Measurements from ENCODE around the gene OR5AK2. TPM values are rescaled to one million over a fixed set of nuclear protein-coding genes. Genes with fewer than 3 reads are reported as not detected.

OR5AK2 gene
- total RNA-seq, 1 experiment from 2014 or later, result not detected

GRCh38 chr11:56994532-56994931 lies 5.8 kb downstream of the OR5AK2 start:
- H3K14ac ChIP-seq (ENCODE audit: insufficient read depth, low read length), result no peak overlapping the region
- no peak overlapping the region for H3T11ph ChIP-seq (ENCODE audit: low read length)
- H2BK12ac ChIP-seq (ENCODE audit: insufficient read length, low read depth, low read length), result no peak overlapping the region
- Mint-ChIP-seq H3K27ac (no peak overlapping the region), H3K36me3 (ENCODE audit: insufficient read depth in 1 of 3, low read depth in 3 of 3) (peaks cover 10 to 21% (median 12%) of the 10 kb centered on the region in 3 experiments), H3K27me3 (ENCODE audit: low read depth) (no peaks in the 10 kb centered on the region; the same call in 1 of the 2 replicates), H3K9me3 (peaks cover 49 to 56% of the 10 kb centered on the region in 2 experiments), H3K4me3 (no peak overlapping the region), H3K4me1 (no peaks in the 10 kb centered on the region)
- TF ChIP-seq, protein P1, sequence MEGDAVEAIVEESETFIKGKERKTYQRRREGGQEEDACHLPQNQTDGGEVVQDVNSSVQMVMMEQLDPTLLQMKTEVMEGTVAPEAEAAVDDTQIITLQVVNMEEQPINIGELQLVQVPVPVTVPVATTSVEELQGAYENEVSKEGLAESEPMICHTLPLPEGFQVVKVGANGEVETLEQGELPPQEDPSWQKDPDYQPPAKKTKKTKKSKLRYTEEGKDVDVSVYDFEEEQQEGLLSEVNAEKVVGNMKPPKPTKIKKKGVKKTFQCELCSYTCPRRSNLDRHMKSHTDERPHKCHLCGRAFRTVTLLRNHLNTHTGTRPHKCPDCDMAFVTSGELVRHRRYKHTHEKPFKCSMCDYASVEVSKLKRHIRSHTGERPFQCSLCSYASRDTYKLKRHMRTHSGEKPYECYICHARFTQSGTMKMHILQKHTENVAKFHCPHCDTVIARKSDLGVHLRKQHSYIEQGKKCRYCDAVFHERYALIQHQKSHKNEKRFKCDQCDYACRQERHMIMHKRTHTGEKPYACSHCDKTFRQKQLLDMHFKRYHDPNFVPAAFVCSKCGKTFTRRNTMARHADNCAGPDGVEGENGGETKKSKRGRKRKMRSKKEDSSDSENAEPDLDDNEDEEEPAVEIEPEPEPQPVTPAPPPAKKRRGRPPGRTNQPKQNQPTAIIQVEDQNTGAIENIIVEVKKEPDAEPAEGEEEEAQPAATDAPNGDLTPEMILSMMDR (conservative IDR thresholded peaks at IDR 0.05), result no peak
- H3K56ac ChIP-seq (ENCODE audit: insufficient read length, low read depth, low read length), result no peak overlapping the region
- no peak overlapping the region for H3K4ac ChIP-seq (ENCODE audit: low read depth, low read length)
- no peaks in the 10 kb centered on the region for H3K23me2 ChIP-seq (ENCODE audit: insufficient read length, low read depth, low read length, poor library complexity, severe bottlenecking)
- H4K20me1 ChIP-seq (ENCODE audit: control insufficient read depth, insufficient read depth, insufficient read length), result no peaks in the 10 kb centered on the region
- no peak overlapping the region for H3K18ac ChIP-seq (ENCODE audit: insufficient read length, low read depth, low read length)
- no peak overlapping the region for H2BK120ac ChIP-seq (ENCODE audit: low read depth, low read length, poor library complexity, severe bottlenecking)
- H3K79me1 ChIP-seq (ENCODE audit: insufficient read depth, low read depth, low read length, poor library complexity, severe bottlenecking), result no peaks in the 10 kb centered on the region
- H3K27ac ChIP-seq (ENCODE audit: insufficient read length, low read depth, low read length), result no peak overlapping the region
- H3K27me3 ChIP-seq (ENCODE audit: insufficient read depth, low read length), result no peaks in the 10 kb centered on the region
- no peak overlapping the region for H3K9ac ChIP-seq (ENCODE audit: extremely low read depth, insufficient read length, low read length)
- no peak overlapping the region for H3K23ac ChIP-seq (ENCODE audit: insufficient read length, low read depth, low read length)
- no peaks in the 10 kb centered on the region for H3K79me2 ChIP-seq (ENCODE audit: insufficient read depth, low read length)
- H3K4me2 ChIP-seq (ENCODE audit: insufficient read depth, insufficient read length, low read length), result no peak overlapping the region
- H4K91ac ChIP-seq (ENCODE audit: insufficient read length, low read depth, low read length), result no peak overlapping the region
- no peaks in the 10 kb centered on the region for H3K4me1 ChIP-seq (ENCODE audit: insufficient read depth, low read length)
- no peak overlapping the region for H2AFZ ChIP-seq (ENCODE audit: low read length)
- DNase-seq, result no peak
- no peak overlapping the region for H2AK5ac ChIP-seq (ENCODE audit: insufficient read length, low read length)
- no peak overlapping the region for H2BK20ac ChIP-seq (ENCODE audit: low read depth, low read length, poor library complexity, severe bottlenecking)
- no peak overlapping the region for H2BK5ac ChIP-seq (ENCODE audit: insufficient read length, low read length)
- peaks cover 21% of the 10 kb centered on the region for H3K9me3 ChIP-seq (ENCODE audit: control insufficient read depth, low read depth, low read length)
- no peak overlapping the region for H4K5ac ChIP-seq (ENCODE audit: insufficient read length, low read depth, low read length)
- H4K8ac ChIP-seq (replicated peaks; ENCODE audit: insufficient read length, low read depth, low read length), result no peak overlapping the region
- H2BK15ac ChIP-seq (ENCODE audit: low read depth, low read length), result no peak overlapping the region

All from H9 (cell line).